ENCODE data around the gene ZMYND8.
"Not testable (repeated sequence)": the region's sequence is repeated elsewhere in the genome, so short reads cannot be mapped to it uniquely, and the experiment has no call there.

ZMYND8 gene

GRCh38 chr20:47263465-47264084 is 92.9 kb downstream of the ZMYND8 start:
- no peak for DNase-seq (ENCODE audit: low read depth in 1 of 2, low spot score in 1 of 2)
- in situ Hi-C loops (cut with HindIII; ENCODE audit: low pct_unique_long_range_greater_than_20kb, low sequenced_read_pairs): no loop called here
- TF ChIP-seq JUND (IDR thresholded peaks at IDR 0.05; ENCODE audit: low read depth): no peak

DNA sequence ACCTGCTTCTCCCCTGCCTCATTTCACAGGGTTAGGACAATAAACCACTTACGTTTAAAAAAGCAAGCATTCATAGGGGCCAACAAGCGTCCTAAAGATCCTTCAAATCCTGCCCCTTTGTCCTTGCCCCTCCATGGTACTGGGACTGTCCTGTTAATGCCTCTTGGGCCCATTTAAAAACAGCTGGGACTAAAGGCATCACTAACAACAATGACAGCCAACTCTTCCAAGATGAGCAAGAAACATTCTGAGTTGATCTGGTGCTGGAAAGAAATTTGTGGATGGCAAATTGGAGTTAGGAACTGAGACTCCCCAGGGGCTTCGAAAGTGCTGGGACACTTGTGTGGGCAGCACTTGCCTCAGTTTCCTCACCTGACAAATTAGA is 93.4 kb downstream of the ZMYND8 start:
- DNase-seq (ENCODE audit: low read depth in 1 of 2, low spot score in 1 of 2): no peak
- TF ChIP-seq JUND (IDR thresholded peaks at IDR 0.05; ENCODE audit: low read depth): no peak
- in situ Hi-C loops (cut with HindIII; ENCODE audit: low pct_unique_long_range_greater_than_20kb, low sequenced_read_pairs): no loop called here

- DNase-seq (ENCODE audit: low read depth in 1 of 2, low spot score in 1 of 2): no peak
- in situ Hi-C loops (cut with HindIII; ENCODE audit: low pct_unique_long_range_greater_than_20kb, low sequenced_read_pairs): no loop called here
- TF ChIP-seq JUND (IDR thresholded peaks at IDR 0.05; ENCODE audit: low read depth): no peak
Measured at GRCh38 chr20:47262365-47263013, 94.0 kb downstream of the ZMYND8 start.

DNA sequence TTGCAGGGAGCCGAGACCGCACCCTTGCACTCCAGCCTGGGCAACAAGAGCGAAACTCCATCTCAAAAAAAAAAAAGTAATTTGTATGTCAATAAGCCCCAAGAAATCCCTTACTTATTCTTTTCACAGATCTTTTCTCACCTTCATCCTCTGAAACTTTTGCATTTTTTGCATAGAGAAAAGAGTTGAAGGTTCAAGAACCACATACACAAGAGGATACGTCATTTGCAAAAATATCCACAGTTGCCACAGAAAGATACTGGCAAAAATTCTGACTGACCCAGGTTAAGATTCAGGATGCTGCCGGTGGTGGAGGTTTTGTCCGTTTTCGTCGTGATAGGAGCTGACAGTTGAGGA is 94.5 kb downstream of the ZMYND8 start:
- no peak for DNase-seq (ENCODE audit: low read depth in 1 of 2, low spot score in 1 of 2)
- in situ Hi-C loops (cut with HindIII; ENCODE audit: low pct_unique_long_range_greater_than_20kb, low sequenced_read_pairs): no loop called here
- no peak for TF ChIP-seq JUND (IDR thresholded peaks at IDR 0.05; ENCODE audit: low read depth)

GRCh38 chr20:47261161-47261774 is 95.2 kb downstream of the ZMYND8 start:
- in situ Hi-C loops (cut with HindIII; ENCODE audit: low pct_unique_long_range_greater_than_20kb, low sequenced_read_pairs); DNase-seq (ENCODE audit: low read depth in 1 of 2, low spot score in 1 of 2): not testable (repeated sequence)

DNA sequence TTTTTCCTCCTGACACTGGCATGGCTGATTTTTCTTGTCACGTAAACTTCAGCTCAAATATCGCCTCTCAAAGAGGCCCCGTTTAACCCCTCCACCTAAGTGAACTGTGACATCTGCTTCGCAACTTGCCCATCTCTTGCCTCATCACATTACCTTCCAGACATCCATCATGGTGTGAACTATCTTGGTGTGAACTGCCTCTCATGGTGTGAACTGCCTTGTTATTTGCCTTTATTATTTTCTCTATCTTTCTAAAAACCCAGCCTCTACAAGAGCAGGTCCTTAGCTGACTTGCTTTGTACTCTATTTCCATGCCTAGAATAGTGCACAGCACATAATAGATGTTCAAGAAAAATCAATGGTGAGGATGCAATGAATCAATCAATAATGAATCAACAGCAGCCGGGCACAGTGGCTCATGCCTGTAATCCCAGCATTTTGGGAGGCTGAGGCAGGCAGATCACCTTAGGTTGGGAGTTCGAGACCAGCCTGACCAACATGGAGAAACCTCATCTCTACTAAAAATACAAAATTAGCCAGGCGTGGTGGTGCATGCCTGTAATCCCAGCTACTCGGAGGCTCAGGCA is 95.9 kb downstream of the ZMYND8 start:
- in situ Hi-C loops (cut with HindIII; ENCODE audit: low pct_unique_long_range_greater_than_20kb, low sequenced_read_pairs); DNase-seq (ENCODE audit: low read depth in 1 of 2, low spot score in 1 of 2): not testable (repeated sequence)

DNA sequence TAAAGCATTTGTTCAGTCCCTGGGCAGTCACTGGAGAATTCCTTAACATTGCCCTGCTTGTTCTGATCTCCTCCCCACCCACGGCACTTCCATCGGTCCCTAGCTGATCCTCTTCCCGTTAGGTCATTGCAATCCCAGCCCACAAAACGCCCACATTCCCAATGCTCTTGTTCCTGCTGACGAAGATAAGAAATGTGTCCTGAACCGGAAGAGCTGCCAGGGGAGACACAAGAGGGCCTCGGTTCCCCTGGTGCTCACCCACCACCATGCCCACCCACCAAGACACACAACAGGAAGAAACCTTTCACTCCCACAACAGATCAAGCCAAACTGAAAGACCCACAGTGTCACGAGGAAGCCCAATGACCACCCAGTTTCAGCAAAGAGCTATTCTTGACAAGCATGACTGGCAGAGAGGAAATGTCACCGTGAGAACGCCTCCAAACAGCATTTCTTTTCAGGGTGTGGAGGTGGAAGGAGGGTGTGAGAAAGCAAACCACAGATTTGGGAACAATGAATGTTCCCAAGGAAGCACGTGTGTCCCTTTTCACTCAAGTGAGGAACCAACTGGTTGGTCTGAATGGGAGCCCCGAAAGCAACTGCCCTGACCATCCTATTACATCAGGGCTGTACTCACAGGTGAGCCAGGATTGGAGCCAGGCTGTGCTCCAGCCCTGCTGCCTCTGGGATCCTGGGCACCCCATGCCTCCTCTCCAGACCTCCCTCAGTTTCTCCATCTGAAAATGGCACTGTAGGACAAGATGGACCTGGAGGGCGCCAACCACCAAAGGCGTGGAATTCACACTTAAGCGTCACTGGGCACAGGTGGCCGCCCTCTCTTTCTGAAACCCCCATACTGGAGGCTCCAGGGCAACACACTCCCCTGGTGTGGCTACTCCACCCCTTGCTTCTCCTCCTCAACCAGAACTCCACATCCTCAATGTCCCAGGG is 97.5 kb downstream of the ZMYND8 start:
- in situ Hi-C loops (cut with HindIII; ENCODE audit: low pct_unique_long_range_greater_than_20kb, low sequenced_read_pairs): no loop called here
- TF ChIP-seq JUND (IDR thresholded peaks at IDR 0.05; ENCODE audit: low read depth): no peak
- DNase-seq (ENCODE audit: low read depth in 1 of 2, low spot score in 1 of 2): no peak

- no peak for TF ChIP-seq JUND (IDR thresholded peaks at IDR 0.05; ENCODE audit: low read depth)
- in situ Hi-C loops (cut with HindIII; ENCODE audit: low pct_unique_long_range_greater_than_20kb, low sequenced_read_pairs): no loop called here
Measured at GRCh38 chr20:47257771-47258170, 98.7 kb downstream of the ZMYND8 start.

DNA sequence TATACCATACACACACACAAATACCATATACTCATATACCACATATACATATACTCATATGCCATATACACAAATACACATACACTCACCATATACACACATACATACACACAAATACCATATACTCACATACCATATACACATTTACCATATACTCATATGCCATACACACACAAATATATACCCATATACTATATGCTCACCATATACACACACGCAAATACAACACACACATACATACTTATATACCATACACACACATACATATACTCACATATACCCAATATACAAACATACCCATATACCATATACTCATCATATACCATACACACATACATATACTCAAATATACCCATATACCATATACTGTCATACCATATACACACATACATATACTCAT is 99.2 kb downstream of the ZMYND8 start:
- DNase-seq (ENCODE audit: low read depth in 1 of 2, low spot score in 1 of 2): no peak
- TF ChIP-seq JUND (IDR thresholded peaks at IDR 0.05; ENCODE audit: low read depth): no peak

More at GRCh38 chr20:47257771-47258170, 98.7 kb downstream of the ZMYND8 start:
- no peak for DNase-seq (ENCODE audit: low read depth in 1 of 2, low spot score in 1 of 2)

DNA sequence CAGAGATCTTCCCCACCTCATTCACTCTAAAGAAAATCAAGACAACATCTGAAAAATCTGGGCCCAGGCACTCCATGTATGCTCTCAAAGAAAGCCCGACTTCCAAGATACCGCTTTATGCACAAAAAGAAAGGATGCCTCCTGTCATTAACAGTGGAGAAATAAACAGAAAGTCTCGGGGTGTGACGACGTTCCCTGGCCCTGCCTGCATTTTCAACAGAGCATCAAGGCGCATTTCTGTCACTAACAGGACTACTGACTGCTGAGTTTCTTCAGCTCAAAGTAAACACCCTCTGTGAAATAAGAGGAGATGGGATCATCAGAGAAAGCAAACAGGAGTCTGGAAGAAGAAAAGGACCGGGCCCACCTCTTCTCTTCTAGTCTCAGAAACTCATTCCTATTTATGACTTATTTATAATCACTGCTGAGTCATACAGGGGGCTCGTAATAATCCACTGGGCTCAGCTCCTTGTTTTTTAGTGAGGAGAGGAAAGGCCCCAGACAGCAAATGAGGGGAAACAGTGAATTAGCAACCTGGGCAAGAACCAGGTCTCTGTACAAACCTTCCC is 99.7 kb downstream of the ZMYND8 start:
- DNase-seq (ENCODE audit: low read depth in 1 of 2, low spot score in 1 of 2): no peak
- in situ Hi-C loops (cut with HindIII; ENCODE audit: low pct_unique_long_range_greater_than_20kb, low sequenced_read_pairs): no loop called here
- TF ChIP-seq JUND (IDR thresholded peaks at IDR 0.05; ENCODE audit: low read depth): no peak

More for the DNA sequence above, 99.2 kb downstream of the ZMYND8 start:
- in situ Hi-C loops (cut with HindIII; ENCODE audit: low pct_unique_long_range_greater_than_20kb, low sequenced_read_pairs): no loop called here

GRCh38 chr20:47253872-47254271 is 102.6 kb downstream of the ZMYND8 start:
- no peak for TF ChIP-seq JUND (IDR thresholded peaks at IDR 0.05; ENCODE audit: low read depth)
- no peak for DNase-seq (ENCODE audit: low read depth in 1 of 2, low spot score in 1 of 2)
- in situ Hi-C loops (cut with HindIII; ENCODE audit: low pct_unique_long_range_greater_than_20kb, low sequenced_read_pairs): no loop called here

DNA sequence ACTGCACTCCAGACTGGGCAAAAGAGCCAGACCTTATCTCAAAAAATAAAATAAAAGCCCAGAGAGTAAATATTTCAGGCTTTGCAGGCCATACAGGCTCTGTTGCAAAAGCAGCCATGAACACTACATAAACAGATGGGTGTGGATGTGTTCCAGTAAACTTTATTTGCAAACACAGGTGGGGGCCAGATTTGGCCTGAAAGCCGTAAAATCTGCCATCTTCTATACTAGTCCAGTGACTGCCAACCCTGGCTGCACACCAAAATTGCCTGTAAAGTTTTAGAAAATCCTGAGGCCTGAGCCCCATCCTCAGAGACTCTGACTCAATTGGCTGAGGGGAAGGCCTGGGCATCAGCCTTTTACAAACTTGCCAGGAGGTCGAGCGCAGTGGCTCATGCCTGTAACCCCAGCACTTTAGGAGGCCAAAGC is 103.6 kb downstream of the ZMYND8 start:
- DNase-seq (ENCODE audit: low read depth in 1 of 2, low spot score in 1 of 2): peak in 1 of 2 experiments; percentile 15
- in situ Hi-C loops (cut with HindIII; ENCODE audit: low pct_unique_long_range_greater_than_20kb, low sequenced_read_pairs): no loop called here
- TF ChIP-seq JUND (IDR thresholded peaks at IDR 0.05; ENCODE audit: low read depth): no peak
